WTC11 (cell line): Measurements from ENCODE around the gene HTR4. TPM values are rescaled to one million over a fixed set of nuclear protein-coding genes. Genes with fewer than 3 reads are reported as not detected.

Source experiments
- ATAC-seq: fragments of 200-7000 bp; cut with Tn5 transposase; 2 replicates; pipeline ENCODE4 v1.10.0; 2021; ENCODE audit warnings: mild to moderate bottlenecking, moderate library complexity
- CTCF ChIA-PET: fragments of 300-600 bp; sonication (Branson Sonifier 250); formaldehyde crosslinking; loops from one replicate; lab custom pipeline; 2021; ENCODE audit warnings: antibody characterized with exemption; lab: Charles Lee
- POLR2A ChIA-PET: fragments of 350-600 bp; sonication (Branson Sonifier 250); formaldehyde crosslinking; loops from one replicate; lab custom pipeline; 2021; ENCODE audit warnings: antibody characterized with exemption; lab: Charles Lee
- DNase-seq: peaks from one replicate; pipeline ENCODE4 v3.0.0; 2021; ENCODE audit warnings: low spot score
- H3K27ac Mint-ChIP-seq: 2 replicates; pipeline ENCODE4 v1.8.0; 2021; ENCODE audit warnings: mixed read lengths
- H3K27me3 Mint-ChIP-seq: 2 replicates; pipeline ENCODE4 v1.8.0; 2021; ENCODE audit warnings: low read depth, mild to moderate bottlenecking, moderate library complexity, mixed read lengths
- H3K36me3 Mint-ChIP-seq: 2 replicates; pipeline ENCODE4 v1.8.0; 2021; ENCODE audit warnings: mixed read lengths
- H3K4me1 Mint-ChIP-seq: 2 replicates; pipeline ENCODE4 v1.8.0; 2022; ENCODE audit warnings: mixed read lengths
- H3K4me3 Mint-ChIP-seq: 2 replicates; pipeline ENCODE4 v1.8.0; 2021; ENCODE audit warnings: mild to moderate bottlenecking, moderate library complexity, mixed read lengths
- H3K9me3 Mint-ChIP-seq: 2 replicates; pipeline ENCODE4 v1.8.0; 2021; ENCODE audit warnings: mixed read lengths
- ESRRA ChIP-seq: sonication (generic); formaldehyde crosslinking; IDR thresholded peaks from 2 replicates; pipeline ENCODE4 v1.8.1; 2022; ENCODE audit warnings: mild to moderate bottlenecking, missing genetic modification reagents, borderline replicate concordance
- GTF2I ChIP-seq: fragments of 250-450 bp; sonication (Bioruptor Pico); conservative IDR thresholded peaks from 2 replicates; pipeline ENCODE4 v1.4.0; 2021; ENCODE audit warnings: mild to moderate bottlenecking
- HMGA2 ChIP-seq: fragments of 250-450 bp; sonication (Bioruptor Pico); IDR thresholded peaks from 2 replicates; pipeline ENCODE4 v1.4.0; 2021; ENCODE audit warnings: mild to moderate bottlenecking, moderate library complexity
- KAT7 ChIP-seq: sonication (generic); formaldehyde crosslinking; IDR thresholded peaks from 2 replicates; pipeline ENCODE4 v1.8.1; 2023; ENCODE audit warnings: missing genetic modification reagents, mild to moderate bottlenecking, borderline replicate concordance
- NFE2L1 ChIP-seq: sonication (generic); formaldehyde crosslinking; IDR thresholded peaks from 2 replicates; pipeline ENCODE4 v1.8.1; 2023; ENCODE audit warnings: missing genetic modification reagents
- TCF7 ChIP-seq: sonication (generic); formaldehyde crosslinking; IDR thresholded peaks from 2 replicates; pipeline ENCODE4 v1.8.0; 2022; ENCODE audit warnings: mild to moderate bottlenecking, low read depth, missing genetic modification reagents, moderate library complexity
- TEAD4 ChIP-seq: sonication (generic); formaldehyde crosslinking; IDR thresholded peaks from 2 replicates; pipeline ENCODE4 v1.8.0; 2022; ENCODE audit warnings: mild to moderate bottlenecking, missing genetic modification reagents
- TP53 ChIP-seq: sonication (generic); formaldehyde crosslinking; IDR thresholded peaks from 2 replicates; pipeline ENCODE4 v1.8.1; 2023; ENCODE audit warnings: mild to moderate bottlenecking, missing genetic modification reagents
- ZBTB21 ChIP-seq: sonication (generic); formaldehyde crosslinking; IDR thresholded peaks from 2 replicates; pipeline ENCODE4 v1.8.1; 2023; ENCODE audit warnings: mild to moderate bottlenecking, missing genetic modification reagents, borderline replicate concordance
- ZNF219 ChIP-seq: sonication (generic); formaldehyde crosslinking; IDR thresholded peaks from 2 replicates; pipeline ENCODE4 v1.8.0; 2023; ENCODE audit warnings: missing genetic modification reagents, mild to moderate bottlenecking, borderline replicate concordance
- ZNF263 ChIP-seq: sonication (generic); formaldehyde crosslinking; IDR thresholded peaks from 2 replicates; pipeline ENCODE4 v1.8.1; 2022; ENCODE audit warnings: low read depth, mild to moderate bottlenecking, moderate library complexity, missing genetic modification reagents
- ZNF396 ChIP-seq: fragments of 250-450 bp; sonication (Bioruptor Pico); IDR thresholded peaks from 2 replicates; pipeline ENCODE4 v1.8.0; 2021; ENCODE audit warnings: mild to moderate bottlenecking, moderate library complexity, borderline replicate concordance
- ZNF671 ChIP-seq: fragments of 250-450 bp; sonication (Bioruptor Pico); IDR thresholded peaks from 2 replicates; pipeline ENCODE4 v1.8.0; 2021; ENCODE audit warnings: mild to moderate bottlenecking
- total RNA-seq: library from RNA; stranded (reverse); gene quantifications from 3 replicates; pipeline ENCODE4 v1.2.3, GENCODE V29; 2021
- TF ChIP-seq, protein P1 (sequence below): sonication (generic); formaldehyde crosslinking; IDR thresholded peaks from 2 replicates; pipeline ENCODE4 v1.8.0; 2022; ENCODE audit warnings: missing genetic modification reagents
- TF ChIP-seq, protein P2 (sequence below): sonication (generic); formaldehyde crosslinking; IDR thresholded peaks from 2 replicates; pipeline ENCODE4 v1.8.0; 2022; ENCODE audit warnings: mild to moderate bottlenecking, missing genetic modification reagents
- TF ChIP-seq, protein P3 (sequence below): sonication (generic); formaldehyde crosslinking; IDR thresholded peaks from 2 replicates; pipeline ENCODE4 v1.8.1; 2023; ENCODE audit warnings: mild to moderate bottlenecking, missing genetic modification reagents
- TF ChIP-seq, protein P4 (sequence below): sonication (generic); formaldehyde crosslinking; IDR thresholded peaks from 2 replicates; pipeline ENCODE4 v1.8.1; 2022; ENCODE audit warnings: mild to moderate bottlenecking, moderate library complexity, missing genetic modification reagents
- TF ChIP-seq, protein P5 (sequence below): sonication (generic); formaldehyde crosslinking; IDR thresholded peaks from 2 replicates; pipeline ENCODE4 v1.8.0; 2022; ENCODE audit warnings: mild to moderate bottlenecking, missing genetic modification reagents
- TF ChIP-seq, protein P6 (sequence below): sonication (generic); formaldehyde crosslinking; conservative IDR thresholded peaks from 2 replicates; pipeline ENCODE4 v1.8.1; 2023; ENCODE audit warnings: mild to moderate bottlenecking, low read depth, missing genetic modification reagents, moderate library complexity
- TF ChIP-seq, protein P7 (sequence below): sonication (generic); formaldehyde crosslinking; conservative IDR thresholded peaks from 2 replicates; pipeline ENCODE4 v1.8.1; 2022; ENCODE audit warnings: mild to moderate bottlenecking, missing genetic modification reagents

Gene HTR4
- total RNA-seq, 1 experiment from 2014 or later, result not detected

DNA sequence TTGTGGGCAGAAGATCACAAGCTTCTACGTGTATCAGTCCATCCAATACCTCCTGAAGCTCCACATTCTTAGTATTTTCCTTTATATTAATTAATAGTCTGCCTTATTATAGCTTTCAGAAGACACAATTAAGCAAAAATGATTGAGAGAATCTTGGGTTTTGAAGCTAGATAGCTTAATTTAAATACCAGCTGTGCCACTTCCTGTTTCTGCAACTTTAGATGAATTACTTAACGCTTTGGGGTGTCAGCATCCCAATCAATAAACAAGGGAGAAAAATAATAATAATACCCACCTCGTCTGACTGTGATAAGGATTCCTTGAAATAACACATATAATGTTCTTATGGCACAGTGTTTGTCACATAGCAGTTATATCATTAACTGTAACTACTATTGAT, 44.7 kb upstream of the HTR4 start:
- ATAC-seq (no peak), DNase-seq (no peak)
- Mint-ChIP-seq H3K27me3 (no peaks in the 10 kb centered on the region; the same call in 1 of the 2 replicates), H3K27ac (no peak overlapping the region), H3K4me1 (peaks cover 2% of the 10 kb centered on the region; the same call in 1 of the 2 replicates), H3K36me3 (no peaks in the 10 kb centered on the region), H3K9me3 (no peaks in the 10 kb centered on the region), H3K4me3 (no peak overlapping the region)
- TF ChIP-seq, protein P1, sequence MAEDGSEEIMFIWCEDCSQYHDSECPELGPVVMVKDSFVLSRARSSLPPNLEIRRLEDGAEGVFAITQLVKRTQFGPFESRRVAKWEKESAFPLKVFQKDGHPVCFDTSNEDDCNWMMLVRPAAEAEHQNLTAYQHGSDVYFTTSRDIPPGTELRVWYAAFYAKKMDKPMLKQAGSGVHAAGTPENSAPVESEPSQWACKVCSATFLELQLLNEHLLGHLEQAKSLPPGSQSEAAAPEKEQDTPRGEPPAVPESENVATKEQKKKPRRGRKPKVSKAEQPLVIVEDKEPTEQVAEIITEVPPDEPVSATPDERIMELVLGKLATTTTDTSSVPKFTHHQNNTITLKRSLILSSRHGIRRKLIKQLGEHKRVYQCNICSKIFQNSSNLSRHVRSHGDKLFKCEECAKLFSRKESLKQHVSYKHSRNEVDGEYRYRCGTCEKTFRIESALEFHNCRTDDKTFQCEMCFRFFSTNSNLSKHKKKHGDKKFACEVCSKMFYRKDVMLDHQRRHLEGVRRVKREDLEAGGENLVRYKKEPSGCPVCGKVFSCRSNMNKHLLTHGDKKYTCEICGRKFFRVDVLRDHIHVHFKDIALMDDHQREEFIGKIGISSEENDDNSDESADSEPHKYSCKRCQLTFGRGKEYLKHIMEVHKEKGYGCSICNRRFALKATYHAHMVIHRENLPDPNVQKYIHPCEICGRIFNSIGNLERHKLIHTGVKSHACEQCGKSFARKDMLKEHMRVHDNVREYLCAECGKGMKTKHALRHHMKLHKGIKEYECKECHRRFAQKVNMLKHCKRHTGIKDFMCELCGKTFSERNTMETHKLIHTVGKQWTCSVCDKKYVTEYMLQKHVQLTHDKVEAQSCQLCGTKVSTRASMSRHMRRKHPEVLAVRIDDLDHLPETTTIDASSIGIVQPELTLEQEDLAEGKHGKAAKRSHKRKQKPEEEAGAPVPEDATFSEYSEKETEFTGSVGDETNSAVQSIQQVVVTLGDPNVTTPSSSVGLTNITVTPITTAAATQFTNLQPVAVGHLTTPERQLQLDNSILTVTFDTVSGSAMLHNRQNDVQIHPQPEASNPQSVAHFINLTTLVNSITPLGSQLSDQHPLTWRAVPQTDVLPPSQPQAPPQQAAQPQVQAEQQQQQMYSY (CRISPR knock-in tag), result no peak
- TF ChIP-seq, protein P2, sequence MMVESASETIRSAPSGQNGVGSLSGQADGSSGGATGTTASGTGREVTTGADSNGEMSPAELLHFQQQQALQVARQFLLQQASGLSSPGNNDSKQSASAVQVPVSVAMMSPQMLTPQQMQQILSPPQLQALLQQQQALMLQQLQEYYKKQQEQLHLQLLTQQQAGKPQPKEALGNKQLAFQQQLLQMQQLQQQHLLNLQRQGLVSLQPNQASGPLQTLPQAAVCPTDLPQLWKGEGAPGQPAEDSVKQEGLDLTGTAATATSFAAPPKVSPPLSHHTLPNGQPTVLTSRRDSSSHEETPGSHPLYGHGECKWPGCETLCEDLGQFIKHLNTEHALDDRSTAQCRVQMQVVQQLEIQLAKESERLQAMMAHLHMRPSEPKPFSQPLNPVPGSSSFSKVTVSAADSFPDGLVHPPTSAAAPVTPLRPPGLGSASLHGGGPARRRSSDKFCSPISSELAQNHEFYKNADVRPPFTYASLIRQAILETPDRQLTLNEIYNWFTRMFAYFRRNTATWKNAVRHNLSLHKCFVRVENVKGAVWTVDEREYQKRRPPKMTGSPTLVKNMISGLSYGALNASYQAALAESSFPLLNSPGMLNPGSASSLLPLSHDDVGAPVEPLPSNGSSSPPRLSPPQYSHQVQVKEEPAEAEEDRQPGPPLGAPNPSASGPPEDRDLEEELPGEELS, result no peak
- TF ChIP-seq NFE2L1, result no peak
- TF ChIP-seq TEAD4 (CRISPR knock-in tag), result no peak
- TF ChIP-seq GTF2I (CRISPR knock-in tag), result no peak
- CTCF ChIA-PET, result no interaction called here
- POLR2A ChIA-PET, result no interaction called here

DNA sequence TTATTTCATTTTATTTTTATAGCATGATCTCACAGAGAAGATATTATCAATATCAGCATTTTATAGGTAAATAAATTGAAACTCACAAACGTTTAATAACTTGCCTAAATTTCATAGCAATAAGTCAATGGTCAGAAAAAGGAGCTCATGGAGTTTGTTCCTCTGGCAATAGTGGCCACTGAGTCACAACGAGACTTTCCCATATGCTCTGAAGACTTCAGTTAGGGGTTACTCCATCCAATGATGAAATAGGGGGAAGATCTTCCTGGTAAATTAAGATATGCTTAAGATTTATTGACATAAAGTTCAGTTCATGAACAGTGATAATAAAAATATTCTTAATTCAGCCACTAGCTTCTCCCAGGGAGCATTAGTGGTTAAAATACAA, 43.5 kb upstream of the HTR4 start:
- TF ChIP-seq, protein P3, sequence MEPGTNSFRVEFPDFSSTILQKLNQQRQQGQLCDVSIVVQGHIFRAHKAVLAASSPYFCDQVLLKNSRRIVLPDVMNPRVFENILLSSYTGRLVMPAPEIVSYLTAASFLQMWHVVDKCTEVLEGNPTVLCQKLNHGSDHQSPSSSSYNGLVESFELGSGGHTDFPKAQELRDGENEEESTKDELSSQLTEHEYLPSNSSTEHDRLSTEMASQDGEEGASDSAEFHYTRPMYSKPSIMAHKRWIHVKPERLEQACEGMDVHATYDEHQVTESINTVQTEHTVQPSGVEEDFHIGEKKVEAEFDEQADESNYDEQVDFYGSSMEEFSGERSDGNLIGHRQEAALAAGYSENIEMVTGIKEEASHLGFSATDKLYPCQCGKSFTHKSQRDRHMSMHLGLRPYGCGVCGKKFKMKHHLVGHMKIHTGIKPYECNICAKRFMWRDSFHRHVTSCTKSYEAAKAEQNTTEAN, result no peak
- TF ChIP-seq ZNF219 (CRISPR knock-in tag), result no peak
- no peak for TF ChIP-seq KAT7 (CRISPR knock-in tag)
- TF ChIP-seq ZNF396 (CRISPR knock-in tag), result no peak
- no peak for TF ChIP-seq ZNF263 (CRISPR knock-in tag)
- ATAC-seq (no peak), DNase-seq (no peak)
- H3K27me3 Mint-ChIP-seq, result no peaks in the 10 kb centered on the region; the same call in 1 of the 2 replicates
- no peaks in the 10 kb centered on the region for H3K36me3 Mint-ChIP-seq
- no peaks in the 10 kb centered on the region for H3K9me3 Mint-ChIP-seq
- CTCF ChIA-PET, result interaction anchor here (0.8 to 2.1 kb wide), 2 partner anchors 10 to 338 kb away, joined by 3 to 7 read pairs; no protein-coding TSS in a partner anchor
- H3K4me1 Mint-ChIP-seq, result peaks cover 2% of the 10 kb centered on the region; the same call in 1 of the 2 replicates
- H3K4me3 Mint-ChIP-seq, result no peak overlapping the region
- POLR2A ChIA-PET, result no interaction called here
- no peak overlapping the region for H3K27ac Mint-ChIP-seq

DNA sequence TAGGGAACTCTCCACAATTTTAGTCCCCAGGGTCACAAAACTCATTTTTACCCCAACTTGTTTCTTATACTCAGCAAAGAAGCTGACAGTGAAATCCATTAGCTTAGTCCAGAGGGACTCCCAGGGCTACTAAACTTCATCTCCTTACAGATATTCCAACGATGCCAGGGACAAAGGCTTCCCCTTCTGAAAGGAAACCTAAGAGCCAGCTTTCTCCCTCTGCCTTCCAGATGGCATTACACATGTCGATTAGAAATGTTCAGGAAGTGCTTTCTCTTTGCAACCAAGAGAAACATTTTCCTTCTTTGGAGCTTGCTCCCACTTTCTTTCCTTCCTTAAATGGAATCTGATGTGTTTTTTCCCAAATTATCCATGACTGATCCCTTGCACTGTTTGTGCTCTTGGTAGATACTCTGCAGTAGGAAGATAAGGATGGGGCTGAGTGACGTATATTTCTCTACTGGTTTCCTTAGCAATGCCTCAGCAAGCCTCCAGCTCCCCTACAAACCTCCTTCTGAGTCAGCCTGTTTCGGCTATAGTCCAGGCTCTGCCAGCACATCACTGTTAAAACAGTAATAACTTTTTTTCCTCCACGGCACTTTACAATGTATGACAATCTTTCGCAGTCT, 43.0 kb upstream of the HTR4 start:
- Mint-ChIP-seq H3K27ac (no peak overlapping the region), H3K36me3 (no peaks in the 10 kb centered on the region), H3K4me3 (no peak overlapping the region), H3K4me1 (peaks cover 2% of the 10 kb centered on the region; the same call in 1 of the 2 replicates), H3K27me3 (no peaks in the 10 kb centered on the region; the same call in 1 of the 2 replicates), H3K9me3 (no peaks in the 10 kb centered on the region)
- TF ChIP-seq ESRRA (CRISPR knock-in tag) (no peak), TCF7 (CRISPR knock-in tag) (no peak), ZNF671 (CRISPR knock-in tag) (no peak), ZBTB21 (CRISPR knock-in tag) (no peak), KAT7 (CRISPR knock-in tag) (no peak), HMGA2 (CRISPR knock-in tag) (no peak), TP53 (CRISPR knock-in tag) (no peak)
- TF ChIP-seq, protein P4, sequence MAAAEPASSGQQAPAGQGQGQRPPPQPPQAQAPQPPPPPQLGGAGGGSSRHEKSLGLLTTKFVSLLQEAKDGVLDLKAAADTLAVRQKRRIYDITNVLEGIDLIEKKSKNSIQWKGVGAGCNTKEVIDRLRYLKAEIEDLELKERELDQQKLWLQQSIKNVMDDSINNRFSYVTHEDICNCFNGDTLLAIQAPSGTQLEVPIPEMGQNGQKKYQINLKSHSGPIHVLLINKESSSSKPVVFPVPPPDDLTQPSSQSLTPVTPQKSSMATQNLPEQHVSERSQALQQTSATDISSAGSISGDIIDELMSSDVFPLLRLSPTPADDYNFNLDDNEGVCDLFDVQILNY, result no peak
- TF ChIP-seq, protein P5, sequence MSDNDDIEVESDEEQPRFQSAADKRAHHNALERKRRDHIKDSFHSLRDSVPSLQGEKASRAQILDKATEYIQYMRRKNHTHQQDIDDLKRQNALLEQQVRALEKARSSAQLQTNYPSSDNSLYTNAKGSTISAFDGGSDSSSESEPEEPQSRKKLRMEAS (CRISPR knock-in tag), result no peak
- TF ChIP-seq, protein P6, sequence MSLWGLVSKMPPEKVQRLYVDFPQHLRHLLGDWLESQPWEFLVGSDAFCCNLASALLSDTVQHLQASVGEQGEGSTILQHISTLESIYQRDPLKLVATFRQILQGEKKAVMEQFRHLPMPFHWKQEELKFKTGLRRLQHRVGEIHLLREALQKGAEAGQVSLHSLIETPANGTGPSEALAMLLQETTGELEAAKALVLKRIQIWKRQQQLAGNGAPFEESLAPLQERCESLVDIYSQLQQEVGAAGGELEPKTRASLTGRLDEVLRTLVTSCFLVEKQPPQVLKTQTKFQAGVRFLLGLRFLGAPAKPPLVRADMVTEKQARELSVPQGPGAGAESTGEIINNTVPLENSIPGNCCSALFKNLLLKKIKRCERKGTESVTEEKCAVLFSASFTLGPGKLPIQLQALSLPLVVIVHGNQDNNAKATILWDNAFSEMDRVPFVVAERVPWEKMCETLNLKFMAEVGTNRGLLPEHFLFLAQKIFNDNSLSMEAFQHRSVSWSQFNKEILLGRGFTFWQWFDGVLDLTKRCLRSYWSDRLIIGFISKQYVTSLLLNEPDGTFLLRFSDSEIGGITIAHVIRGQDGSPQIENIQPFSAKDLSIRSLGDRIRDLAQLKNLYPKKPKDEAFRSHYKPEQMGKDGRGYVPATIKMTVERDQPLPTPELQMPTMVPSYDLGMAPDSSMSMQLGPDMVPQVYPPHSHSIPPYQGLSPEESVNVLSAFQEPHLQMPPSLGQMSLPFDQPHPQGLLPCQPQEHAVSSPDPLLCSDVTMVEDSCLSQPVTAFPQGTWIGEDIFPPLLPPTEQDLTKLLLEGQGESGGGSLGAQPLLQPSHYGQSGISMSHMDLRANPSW (CRISPR knock-in tag), result no peak
- TF ChIP-seq, protein P7, sequence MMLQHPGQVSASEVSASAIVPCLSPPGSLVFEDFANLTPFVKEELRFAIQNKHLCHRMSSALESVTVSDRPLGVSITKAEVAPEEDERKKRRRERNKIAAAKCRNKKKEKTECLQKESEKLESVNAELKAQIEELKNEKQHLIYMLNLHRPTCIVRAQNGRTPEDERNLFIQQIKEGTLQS (CRISPR knock-in tag), result no peak
- no peak for DNase-seq
- ChIA-PET POLR2A (no interaction called here), CTCF (interaction anchor here (0.8 to 2.1 kb wide), 3 partner anchors 10 to 339 kb away, joined by 3 to 8 read pairs (median 7); no protein-coding TSS in a partner anchor)
- no peak for ATAC-seq
